Stimulated activated CD8-positive, alpha-beta memory T cell treated with anti-CD3 and anti-CD28 coated beads, Interleukin-7, amount 100 ng/mL, for 24 hours (primary cell): ENCODE measurements around the gene PISD.
"Not testable (repeated sequence)": the region's sequence is repeated elsewhere in the genome, so short reads cannot be mapped to it uniquely, and the experiment has no call there.

Experiments used
- DNase-seq: peaks from one replicate; pipeline ENCODE4 v3.0.0-alpha.2; 2020; ENCODE audit warnings: low read depth

The PISD gene

DNA sequence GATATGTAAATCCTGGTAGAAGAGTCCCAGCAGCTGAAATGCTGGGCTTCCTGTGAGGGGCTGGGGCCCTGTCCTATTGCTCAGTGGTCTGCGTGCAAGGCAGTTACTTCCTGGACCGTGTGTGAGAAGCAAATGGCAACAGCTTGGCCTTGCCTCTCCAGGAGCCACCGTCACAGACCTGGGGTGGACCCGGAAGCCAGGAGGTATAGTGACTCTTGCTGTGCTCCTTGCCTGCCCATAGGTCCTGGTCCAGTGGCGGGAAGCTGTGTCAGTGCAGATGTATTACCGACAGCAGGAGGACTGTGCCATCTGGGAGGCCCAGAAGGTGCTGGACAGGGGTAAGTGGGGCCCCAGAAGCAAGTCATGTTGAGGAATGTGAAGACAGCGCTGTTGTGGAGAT lies 54.3 kb downstream of the PISD start:
- no peak for DNase-seq

DNA sequence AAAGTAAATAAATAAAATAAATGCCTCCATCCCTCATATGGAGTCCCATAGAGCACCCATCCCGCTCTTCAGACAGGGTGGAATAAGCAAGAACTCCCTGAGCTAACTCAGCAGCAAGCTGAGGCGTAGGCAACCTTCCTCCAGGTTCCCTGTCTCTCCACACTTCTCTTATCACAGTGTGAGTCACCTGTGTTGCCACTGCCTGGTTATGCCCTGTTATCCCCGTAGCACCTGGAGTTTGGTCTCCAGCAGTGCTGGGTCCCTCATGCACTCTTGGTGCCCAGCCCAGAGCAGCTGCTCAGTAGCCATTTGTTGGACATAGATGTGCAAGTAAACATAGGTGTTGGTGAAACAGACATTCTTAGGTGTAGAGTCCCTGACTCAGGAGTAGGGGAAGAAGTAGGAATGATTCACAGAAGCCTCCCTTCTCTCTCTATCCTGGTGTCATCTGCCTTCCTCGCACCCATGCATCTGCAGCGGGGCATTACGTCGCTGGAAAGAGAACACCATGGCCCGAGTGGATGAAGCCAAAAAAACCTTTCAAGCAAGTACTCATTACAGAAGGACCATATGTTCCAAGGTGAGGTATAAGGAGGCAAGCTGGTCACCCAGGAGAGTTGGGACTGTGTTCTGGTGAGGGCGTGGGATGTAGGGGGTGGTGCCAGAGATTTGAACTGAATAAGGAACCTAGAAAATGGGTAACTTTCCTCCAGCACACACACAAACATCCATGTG lies 56.0 kb downstream of the PISD start:
- no peak for DNase-seq

DNA sequence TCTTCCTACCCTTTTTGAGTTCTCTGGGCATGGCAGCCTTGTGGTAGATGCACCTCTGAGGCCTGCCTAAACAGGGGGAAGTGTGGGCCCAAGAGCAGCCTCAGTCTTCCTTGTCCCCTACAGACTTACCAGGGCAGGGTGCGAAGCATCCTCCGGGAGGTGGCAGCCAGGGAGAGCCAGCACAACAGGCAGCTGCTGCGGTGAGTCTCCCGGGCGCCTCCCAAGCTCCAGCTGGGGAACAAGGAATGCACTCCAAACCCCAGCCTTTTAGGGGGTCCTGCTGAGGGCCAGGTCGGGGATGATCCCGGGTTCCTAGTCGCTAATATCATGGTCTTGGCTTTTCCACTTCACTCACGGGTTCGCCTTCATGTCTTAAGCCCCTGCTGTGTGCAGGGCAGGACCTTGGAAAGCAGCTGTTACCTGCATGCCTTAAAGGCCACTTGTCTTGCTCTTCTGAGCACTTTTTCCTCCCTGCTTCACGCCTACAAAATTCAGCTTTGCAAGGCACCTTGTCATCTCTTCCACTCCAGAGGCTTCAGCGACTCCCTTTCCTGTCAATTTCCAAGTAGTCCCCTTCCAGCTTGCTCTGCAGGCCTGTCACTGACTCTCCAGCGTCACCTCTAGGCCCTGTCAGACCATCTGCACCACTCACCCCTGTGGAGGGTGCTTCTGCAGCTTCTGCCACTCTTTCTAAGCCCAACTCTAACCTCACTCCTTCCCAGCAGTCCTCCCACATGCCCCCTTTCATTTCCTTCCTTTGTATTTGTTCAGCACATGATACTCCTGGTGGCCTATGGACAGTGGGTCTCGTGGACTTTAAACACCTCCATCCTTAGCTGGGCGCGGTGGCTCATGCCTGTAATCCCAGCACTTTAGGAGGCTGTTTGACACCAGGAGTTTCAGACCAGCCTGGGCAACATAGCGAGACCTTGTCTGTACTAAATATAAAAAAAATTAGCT lies 57.0 kb downstream of the PISD start:
- no peak for DNase-seq

DNA sequence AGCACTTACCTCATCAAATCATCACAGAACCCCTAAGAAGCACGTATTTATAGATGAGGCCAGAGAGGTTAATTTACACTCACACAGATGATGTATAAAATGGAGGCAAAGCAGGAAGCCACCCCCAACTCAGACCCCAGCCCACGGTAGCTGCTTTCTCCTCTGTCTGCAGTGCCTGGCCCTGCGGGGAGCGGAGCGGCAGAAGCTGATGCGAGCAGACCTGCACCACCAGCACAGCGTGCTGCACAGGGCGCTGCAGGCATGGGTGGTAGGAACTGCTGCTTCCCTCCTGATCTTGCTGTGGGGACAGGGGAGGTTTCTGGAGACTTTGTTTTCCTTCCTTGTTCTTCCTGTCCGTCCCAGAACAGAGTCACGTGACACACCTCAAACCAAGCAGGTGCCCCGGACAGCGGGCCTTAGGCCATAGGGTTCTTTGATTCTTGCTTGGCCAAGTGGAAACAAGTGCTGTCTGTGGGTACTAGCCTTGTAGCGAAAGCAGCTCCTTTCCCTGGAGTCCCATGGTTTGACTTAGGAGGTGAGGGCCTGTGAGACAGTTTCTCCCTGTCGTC lies 57.8 kb downstream of the PISD start:
- DNase-seq: no peak

DNA sequence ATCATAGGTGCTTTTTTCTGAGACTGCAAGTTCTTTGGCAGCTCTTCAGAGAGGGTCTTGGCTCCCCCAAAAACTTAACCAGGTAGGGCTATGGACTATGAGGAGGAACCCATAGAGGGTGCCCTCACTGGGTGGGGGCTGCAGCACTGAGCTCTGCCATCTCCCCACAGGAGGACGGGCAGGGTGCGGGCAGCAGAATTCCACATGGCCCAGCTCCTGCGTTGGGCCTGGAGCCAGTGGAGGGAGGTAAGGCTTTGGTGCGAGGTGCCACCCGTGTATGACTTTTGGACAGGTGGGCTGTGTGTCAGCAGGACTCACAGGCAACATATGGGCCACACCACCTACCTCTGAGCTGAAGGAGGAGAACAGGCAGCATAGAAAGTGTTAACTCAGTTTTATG lies 58.4 kb downstream of the PISD start:
- no peak for DNase-seq

DNA sequence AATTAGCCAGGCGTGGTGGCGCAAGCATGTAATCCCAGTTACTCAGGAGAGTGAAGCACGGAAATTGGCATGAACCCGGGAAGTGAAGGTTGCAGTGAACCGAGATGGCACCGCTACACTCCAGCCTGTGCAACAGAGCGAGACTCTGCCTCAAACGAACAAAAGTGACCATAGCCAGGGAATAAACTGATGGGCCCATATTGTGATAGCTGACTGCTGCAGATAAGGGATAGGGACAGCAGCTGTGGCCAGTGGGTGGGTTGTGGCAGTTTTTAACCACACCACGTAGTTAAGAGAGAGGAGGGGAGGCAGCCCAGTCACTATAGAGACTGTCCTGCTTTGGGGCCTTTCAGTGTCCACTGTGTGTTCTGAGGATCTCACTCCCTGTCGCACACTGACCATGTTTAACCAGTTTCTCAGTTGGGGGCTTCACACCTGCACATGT lies 58.9 kb downstream of the PISD start:
- DNase-seq: no peak

DNA sequence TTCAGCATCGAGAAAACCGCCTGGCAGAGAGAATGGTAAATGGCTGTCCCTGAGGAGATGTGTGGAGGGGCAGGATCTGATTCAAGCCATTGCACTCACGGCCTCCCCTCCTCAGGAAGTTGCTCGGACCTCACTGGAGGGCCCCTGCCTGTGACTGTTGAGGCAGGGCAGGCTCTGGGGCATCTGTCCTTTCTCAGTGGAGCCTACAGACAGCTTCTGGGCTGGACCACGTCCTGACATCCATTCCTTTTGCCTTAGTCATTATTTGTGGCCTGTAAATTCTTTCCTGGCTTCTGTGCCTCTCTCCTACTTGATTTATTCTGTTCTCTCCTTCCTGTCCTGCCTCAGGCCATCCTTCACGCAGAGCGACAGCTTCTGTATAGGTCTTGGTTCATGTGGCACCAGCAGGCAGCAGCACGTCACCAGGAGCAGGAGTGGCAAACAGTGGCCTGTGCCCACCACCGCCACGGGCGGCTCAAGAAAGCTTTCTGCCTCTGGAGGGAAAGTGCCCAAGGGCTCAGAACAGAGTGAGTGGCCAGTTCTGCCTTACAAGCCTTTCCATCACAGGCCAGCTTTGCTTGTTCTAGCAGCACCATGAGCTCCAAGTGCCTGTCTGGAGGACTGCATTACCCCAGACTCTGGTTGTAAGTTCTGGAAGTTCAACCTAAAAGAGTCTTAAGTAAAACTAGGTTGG lies 59.6 kb downstream of the PISD start:
- no peak for DNase-seq

DNA sequence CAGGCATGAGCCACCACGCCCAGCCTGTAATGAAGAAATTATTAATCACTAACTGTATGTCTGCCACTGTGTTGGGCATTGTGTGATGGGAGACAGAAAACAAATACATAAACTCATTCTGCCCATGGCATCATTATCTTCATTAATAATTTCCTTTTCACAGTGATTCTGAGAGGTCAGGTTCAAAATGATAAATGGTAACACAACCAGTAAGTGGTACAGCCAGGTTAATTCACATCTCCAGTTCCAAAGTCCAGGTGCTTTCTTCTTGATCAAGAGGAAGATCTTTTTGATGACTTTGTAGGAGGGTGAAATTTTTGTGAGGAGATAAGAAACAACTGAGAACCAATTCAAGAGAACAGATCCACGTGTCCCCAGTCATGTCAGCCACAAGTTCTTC lies 66.7 kb downstream of the PISD start:
- DNase-seq: no peak

DNA sequence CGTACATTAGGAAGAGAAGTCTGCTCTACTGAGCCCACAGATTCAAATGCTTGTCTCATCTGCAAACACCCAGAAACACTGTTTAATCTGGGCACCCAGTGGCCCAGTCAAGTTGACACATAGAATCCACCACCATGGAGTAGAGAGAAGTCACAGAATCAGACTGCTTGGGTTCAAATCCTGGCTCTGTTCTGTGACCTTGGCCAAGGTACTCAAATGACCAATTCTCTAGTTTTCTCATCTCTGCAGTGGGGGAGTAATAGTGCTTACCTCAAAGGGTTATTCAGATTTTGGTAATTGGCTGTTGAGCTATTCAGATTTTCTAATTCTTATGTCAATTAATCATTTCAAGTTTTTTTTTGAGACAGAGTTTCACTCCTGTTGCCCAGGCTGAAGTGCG lies 71.9 kb downstream of the PISD start:
- not testable (repeated sequence) for DNase-seq

DNA sequence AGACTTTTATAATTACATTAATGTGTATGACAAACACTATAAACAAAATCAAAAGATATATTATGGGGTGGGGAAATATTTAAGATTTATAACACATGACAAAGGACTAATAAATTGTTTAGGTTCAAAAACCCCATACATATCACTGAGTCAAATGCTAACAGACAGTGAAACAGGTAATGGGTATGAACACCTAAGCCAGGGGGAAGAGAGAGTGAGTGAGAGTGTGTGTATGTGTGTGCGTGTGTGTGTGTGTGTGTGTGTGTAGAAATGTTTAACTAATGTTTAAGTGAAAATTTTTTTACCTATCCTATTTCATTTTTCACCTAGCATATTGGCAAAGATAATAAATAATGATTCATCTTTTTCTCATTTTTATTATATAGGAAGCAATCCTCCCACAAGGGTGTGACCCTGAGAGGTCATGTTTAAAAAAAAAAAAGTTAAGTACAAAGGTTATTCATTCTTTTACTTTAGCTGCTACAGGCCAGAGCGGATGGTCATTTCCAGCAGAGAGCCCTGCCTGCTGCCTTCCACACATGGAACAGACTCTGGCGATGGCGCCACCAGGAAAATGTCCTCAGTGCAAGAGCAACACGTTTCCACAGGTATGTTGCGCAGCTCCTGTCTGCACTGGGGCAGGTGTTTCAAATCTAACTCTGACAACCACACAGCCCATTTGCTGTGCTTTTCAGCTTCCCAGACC lies 72.9 kb downstream of the PISD start:
- no peak for DNase-seq

DNA sequence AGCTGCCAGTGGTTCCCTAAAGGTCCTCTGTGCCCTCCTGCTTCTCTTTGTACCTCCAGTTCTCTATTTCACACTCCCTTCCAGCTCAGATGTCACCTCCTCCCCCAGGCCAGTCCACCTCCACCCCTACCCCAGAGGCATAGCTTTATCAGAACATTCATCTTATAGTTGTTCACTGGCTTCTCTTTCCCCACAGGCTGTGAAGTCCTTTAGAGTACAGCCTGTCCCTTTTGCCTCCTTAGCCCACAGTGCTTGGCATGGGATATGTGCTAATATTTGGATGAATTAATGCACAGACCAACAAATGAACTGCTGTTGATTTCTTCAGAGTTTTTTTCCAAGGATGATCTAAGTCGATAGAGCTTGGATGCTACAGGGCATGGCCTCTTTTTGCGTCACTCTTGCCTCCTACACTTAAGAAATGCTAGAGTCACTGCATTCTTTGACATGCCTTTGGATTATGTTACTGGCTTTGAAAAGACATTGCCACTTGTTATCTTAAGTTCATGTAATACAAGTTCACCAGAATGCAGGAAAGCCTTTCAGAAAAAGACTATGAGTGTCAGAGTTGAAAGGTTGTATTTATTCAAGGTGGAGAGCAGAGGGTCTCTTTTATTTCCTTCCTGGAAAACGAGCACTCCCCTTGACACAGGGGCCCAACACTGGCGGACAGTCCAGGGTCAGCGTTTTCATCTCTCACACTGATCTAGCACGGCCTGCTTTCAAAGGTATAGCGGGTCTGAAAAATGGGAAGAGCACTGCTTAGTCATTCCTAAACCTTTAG lies 75.7 kb downstream of the PISD start:
- no peak for DNase-seq

DNA sequence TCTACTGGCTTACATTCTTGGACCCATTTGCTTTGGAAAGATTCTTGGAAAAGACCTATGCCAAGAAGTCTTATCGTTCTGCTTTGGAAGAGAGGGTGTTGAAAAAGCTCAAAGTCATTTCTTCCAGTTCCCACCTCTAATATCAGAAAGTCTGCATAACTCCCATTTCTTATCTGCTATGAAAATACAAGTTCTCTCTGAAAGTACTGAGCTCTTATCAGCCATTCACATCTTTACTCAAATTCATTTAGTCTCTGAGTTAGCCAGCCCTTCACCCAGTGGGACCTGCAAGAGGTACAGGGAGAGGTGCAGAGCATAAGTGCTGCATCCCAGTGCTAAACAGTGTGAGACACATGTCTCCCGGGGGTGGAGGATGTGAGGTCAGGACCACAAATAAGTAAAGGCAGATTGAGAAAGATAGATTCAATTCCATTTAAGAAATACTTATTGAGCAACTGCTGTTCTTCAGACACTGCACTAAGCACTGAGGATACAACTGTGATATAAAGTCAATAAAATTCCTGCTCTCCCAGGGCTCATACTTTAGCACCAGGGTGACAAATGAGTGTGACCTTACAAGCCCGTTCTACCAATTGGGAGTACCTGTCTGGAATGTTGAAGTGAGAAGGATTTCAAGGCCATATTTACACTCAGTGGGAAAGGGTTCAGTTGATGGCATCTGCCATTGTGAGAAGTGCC lies 76.7 kb downstream of the PISD start:
- no peak for DNase-seq

DNA sequence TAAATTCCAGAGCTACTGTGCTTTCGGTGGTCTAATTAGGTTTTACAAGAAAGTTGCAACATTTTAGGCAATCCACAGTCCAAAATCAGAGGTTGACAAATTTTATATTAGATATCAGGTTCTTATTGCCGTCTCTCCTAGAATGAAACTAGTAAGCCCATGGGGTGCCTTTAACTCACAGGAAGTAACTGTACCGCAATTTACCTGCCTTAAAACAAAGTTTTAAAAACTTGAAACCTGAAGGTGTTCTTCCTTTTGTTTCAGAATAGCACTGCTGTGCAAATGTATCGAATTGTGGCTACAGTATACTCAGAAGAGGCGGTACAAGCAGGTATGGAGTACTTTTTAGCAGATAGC lies 77.2 kb downstream of the PISD start:
- no peak for DNase-seq

DNA sequence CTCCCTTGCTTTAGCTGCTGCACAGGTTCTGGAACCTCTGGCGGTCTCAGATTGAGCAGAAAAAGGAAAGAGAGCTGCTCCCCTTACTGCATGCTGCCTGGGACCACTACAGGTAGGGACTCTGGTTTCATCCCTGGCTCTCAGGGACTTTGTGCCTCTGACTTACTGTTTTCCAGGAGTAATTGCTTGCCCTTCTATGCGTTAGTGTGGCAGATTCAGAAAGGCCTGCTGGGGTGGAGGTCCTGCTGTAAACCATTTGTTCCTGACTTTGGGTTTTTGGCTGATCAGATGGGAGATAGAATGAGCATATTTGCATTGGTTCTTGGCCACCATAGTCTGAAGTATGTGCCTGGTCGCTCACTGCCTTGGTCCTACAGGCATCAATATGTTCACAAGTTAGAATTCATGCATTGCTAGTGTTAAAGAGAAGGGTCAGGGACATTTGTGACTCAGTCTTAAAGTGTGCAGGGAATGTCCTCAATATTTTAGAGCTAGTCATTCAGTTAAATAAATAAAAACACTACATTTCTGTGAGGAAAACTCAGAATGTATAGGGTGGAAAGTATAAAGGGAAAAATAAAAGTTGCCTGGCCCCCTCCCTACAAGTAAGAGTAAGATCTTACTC lies 78.0 kb downstream of the PISD start:
- DNase-seq: no peak

DNA sequence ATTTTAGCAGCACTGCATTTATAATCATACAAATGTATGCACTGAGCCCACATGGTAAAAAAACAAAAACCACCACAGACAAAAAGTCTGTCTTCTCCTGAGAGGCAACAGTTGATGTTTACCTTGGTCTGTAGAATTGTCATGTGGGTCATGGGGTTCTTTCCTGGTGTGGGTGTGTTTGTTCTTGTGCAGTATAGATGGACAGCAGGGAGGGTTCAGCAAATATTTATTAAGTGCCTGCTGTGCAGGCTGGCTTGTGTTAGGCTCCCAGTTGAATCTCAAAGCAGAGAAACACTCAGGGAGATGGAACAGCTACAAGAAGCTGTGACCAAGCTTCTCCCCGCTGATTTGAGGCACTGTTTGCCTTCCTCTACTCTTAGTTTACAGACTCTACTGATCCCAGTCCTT lies 82.2 kb downstream of the PISD start:
- no peak for DNase-seq

DNA sequence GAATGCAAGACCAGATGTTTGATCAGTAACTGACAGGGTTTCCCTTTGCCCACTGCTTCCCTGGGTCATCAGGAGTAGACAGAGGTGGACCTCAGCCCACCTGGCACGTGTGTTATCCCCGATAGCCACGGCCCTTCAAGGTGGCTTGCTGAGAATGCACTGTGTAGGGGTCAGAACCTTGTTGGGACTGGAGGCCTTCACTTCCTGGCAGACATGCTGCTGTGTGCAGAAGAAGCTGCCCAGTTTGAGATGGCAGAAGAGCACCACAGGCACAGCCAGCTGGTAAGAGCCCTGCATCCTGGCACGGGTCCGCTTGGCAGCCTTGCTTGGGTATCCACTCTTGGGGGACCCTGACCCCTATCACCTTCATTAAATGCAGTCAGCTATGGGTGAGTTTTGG lies 83.8 kb downstream of the PISD start:
- DNase-seq: no peak

DNA sequence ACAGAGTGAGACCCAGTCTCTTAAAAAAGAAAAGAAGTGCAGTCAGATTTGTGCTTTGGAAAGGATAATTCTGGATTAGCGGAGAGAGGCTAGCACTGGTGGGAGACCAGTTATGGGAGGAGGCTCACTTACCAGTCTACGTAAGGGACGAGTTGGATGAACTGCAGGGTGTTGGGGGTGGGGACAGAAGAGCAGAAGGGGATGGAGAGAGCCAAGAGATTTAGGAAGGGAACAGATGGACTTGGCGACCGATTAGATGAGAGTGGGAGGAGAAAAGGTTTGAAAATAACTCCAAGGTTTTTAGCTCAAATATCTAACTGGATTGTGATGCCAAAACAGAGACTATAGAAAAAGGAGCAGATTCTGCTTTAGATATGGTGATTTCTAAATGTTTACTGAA lies 84.3 kb downstream of the PISD start:
- DNase-seq: no peak

DNA sequence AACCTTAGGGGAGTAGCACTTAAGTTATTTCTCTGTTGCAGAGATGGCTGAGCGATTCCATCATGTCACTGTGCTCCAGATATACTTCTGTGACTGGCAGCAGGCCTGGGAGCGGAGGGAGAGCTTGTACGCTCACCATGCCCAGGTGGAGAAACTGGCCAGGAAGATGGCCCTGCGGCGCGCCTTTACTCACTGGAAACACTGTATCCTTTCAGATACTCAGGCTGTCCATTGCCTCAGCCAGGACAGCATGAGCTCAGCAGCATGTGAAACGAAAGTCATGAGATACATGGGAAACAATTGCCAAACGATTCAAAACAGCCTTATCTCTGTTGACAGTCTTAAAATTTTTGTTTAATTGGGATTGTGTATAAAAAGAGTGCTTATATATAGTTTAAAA lies 86.8 kb downstream of the PISD start:
- no peak for DNase-seq

DNA sequence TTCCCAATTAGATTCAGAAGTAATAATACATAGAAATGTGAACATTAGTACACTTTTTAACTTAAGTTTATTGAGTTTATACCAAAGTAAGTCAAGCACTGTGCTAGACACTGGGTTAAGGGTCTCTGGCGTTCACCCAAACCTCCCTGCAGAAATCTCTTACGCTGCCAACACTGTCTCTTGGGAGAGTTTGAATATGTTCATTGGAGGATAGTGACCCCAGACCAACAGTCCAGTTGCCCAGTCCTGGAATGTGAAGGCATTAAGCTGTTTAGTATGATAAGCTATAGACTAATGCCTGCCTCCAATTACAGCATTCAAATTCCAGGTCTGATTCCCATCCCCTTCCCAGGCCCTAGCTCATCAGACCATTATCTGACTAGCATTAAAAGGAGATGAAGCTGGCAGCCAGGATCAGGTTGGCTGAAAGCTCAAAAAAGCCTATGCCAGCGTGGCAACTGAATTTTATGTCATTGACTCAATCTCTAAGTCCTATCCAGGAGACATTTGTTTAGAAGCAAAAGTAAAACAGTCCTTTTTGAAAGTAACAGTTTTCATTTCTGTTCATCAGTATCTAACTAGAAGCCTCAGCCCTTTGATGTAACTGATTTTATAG lies 87.9 kb downstream of the PISD start:
- no peak for DNase-seq
